CD4-positive, alpha-beta T cell (primary cell): ENCODE results near the gene LEMD2. TPM values are rescaled to one million over a fixed set of nuclear protein-coding genes. Genes with fewer than 3 reads are reported as not detected.

Experiments
- ATAC-seq: fragments of 200-7000 bp; cut with Tn5 transposase; one replicate; pipeline ENCODE4 v1.10.0; 2022; ENCODE audit warnings: mild to moderate bottlenecking; ENCODE audit not compliant: poor library complexity
- CTCF ChIA-PET: fragments of 350-600 bp; sonication (Branson Sonifier 250); formaldehyde crosslinking; loops from one replicate; lab custom pipeline; 2021; ENCODE audit warnings: antibody characterized with exemption, inconsistent platforms; lab: Charles Lee
- POLR2A ChIA-PET: fragments of 350-600 bp; sonication (Branson Sonifier 250); formaldehyde crosslinking; loops from one replicate; lab custom pipeline; 2021; ENCODE audit warnings: antibody characterized with exemption, inconsistent platforms; lab: Charles Lee
- DNase-seq, 14 experiments: peaks; one replicate each; pipeline ENCODE4 v3.0.0-alpha.2; 2013 to 2020; ENCODE audit warnings: mixed read lengths in 2 of 14
- H3K27ac ChIP-seq, 2 donors: one replicate each; pipeline versions ENCODE4 v1.5.1 to v1.7.0; 2013; ENCODE audit warnings: low read length in 2 of 2, low read depth in 1 of 2, mild to moderate bottlenecking in 1 of 2
- H3K27me3 ChIP-seq, 2 experiments: 1 replicate in 1 of 2; 2 replicates in 1 of 2; pipeline versions ENCODE4 v1.6.1 to v1.7.0; 2013; ENCODE audit warnings: low read length in 2 of 2, control low read depth in 1 of 2, mild to moderate bottlenecking in 1 of 2, moderate library complexity in 1 of 2; ENCODE audit not compliant: insufficient read depth in 2 of 2, control insufficient read depth in 1 of 2
- H3K36me3 ChIP-seq: one replicate; pipeline ENCODE4 v1.6.1; 2013; ENCODE audit warnings: low read length, control low read depth; ENCODE audit not compliant: insufficient read depth
- H3K4me1 ChIP-seq: one replicate; pipeline ENCODE4 v1.6.1; 2013; ENCODE audit warnings: low read length, control low read depth; ENCODE audit not compliant: insufficient read depth
- H3K4me3 ChIP-seq: one replicate; pipeline ENCODE4 v1.5.1; 2013; ENCODE audit warnings: mild to moderate bottlenecking, low read length, moderate library complexity
- H3K9me3 ChIP-seq, 2 experiments: 1 replicate in 1 of 2; 2 replicates in 1 of 2; pipeline versions ENCODE4 v1.6.1 to v1.7.0; 2013; ENCODE audit warnings: low read length in 2 of 2, mild to moderate bottlenecking in 2 of 2, control low read depth in 1 of 2, moderate library complexity in 1 of 2; ENCODE audit not compliant: control insufficient read depth in 1 of 2, insufficient read depth in 1 of 2
- H3K27ac Mint-ChIP-seq: one replicate; pipeline ENCODE4 v1.8.0; 2020; ENCODE audit warnings: mixed read lengths
- H3K27me3 Mint-ChIP-seq: one replicate; pipeline ENCODE4 v1.8.0; 2021; ENCODE audit warnings: mixed read lengths
- H3K36me3 Mint-ChIP-seq: one replicate; pipeline ENCODE4 v1.8.0; 2021; ENCODE audit warnings: low read depth, mixed read lengths
- H3K4me1 Mint-ChIP-seq: one replicate; pipeline ENCODE4 v1.8.0; 2021; ENCODE audit warnings: low read depth, mixed read lengths
- H3K4me3 Mint-ChIP-seq: one replicate; pipeline ENCODE4 v1.8.0; 2020; ENCODE audit warnings: mild to moderate bottlenecking, mixed read lengths
- H3K9me3 Mint-ChIP-seq: one replicate; pipeline ENCODE4 v1.8.0; 2020; ENCODE audit warnings: mixed read lengths
- intact Hi-C, 2 experiments: fragments of 100-400 bp; cut with DNase I in 1 of 2; cut with micrococcal nuclease in 1 of 2; formaldehyde crosslinking; loops; one replicate each; pipeline versions ENCODE4 v1.15.1 to v1.9.0; 2023 to 2025; cut with DNase I, micrococcal nuclease
- total RNA-seq, 174 experiments: library from RNA in 2 of 174; stranded (reverse) in 2 of 174; gene quantifications; one replicate each; pipeline ENCODE4 v1.2.3 and lab custom pipeline; 2021 to 2026
- TF ChIP-seq, protein P1 (sequence below): fragments of 200-600 bp; IDR thresholded peaks from one replicate; pipeline ENCODE4 v1.8.0; 2022; ENCODE audit warnings: antibody characterized with exemption, mild to moderate bottlenecking

LEMD2 gene
- total RNA-seq, 2 experiments from 2014 or later = 122 to 124 TPM

DNA sequence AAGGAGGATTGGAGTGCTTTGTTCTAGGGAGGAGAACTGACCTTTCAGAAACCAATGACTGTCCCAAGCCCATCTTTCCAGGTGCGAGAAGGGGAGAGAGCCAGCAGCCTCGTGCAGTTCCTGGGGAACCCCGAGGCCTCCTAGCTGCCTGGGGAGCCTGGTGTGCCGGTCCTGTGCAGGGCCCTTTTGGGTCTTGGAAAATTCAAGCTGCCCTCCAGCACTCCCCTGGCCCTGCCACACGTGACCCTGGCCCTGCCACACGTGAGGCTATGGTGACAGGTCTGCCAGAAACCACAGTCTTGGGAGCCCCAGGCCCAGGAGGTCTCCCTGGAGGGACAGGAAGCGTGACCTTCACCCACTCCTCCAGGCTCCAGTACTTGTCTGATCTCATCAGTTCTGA, 57.9 kb downstream of the LEMD2 start:
- intact Hi-C loops = loop anchor here in 1 of 2 experiments (10.0 kb wide), 1 partner anchor 1314 kb away; no protein-coding TSS in a partner anchor
- Histone ChIP-seq H3K4me1 (no peaks in the 10 kb centered on the region), H3K27ac (no peak overlapping the region), H3K27me3 (no peaks in the 10 kb centered on the region), H3K4me3 (no peak overlapping the region), H3K9me3 (no peaks in the 10 kb centered on the region), H3K36me3 (no peaks in the 10 kb centered on the region)
- CTCF ChIA-PET = no interaction called here
- Mint-ChIP-seq H3K27me3 (no peaks in the 10 kb centered on the region), H3K4me1 (no peaks in the 10 kb centered on the region), H3K9me3 (no peaks in the 10 kb centered on the region), H3K4me3 (no peak overlapping the region), H3K36me3 (no peaks in the 10 kb centered on the region), H3K27ac (no peak overlapping the region)
- POLR2A ChIA-PET = no interaction called here
- DNase-seq = no peak
- no peak for ATAC-seq
- TF ChIP-seq, protein P1, sequence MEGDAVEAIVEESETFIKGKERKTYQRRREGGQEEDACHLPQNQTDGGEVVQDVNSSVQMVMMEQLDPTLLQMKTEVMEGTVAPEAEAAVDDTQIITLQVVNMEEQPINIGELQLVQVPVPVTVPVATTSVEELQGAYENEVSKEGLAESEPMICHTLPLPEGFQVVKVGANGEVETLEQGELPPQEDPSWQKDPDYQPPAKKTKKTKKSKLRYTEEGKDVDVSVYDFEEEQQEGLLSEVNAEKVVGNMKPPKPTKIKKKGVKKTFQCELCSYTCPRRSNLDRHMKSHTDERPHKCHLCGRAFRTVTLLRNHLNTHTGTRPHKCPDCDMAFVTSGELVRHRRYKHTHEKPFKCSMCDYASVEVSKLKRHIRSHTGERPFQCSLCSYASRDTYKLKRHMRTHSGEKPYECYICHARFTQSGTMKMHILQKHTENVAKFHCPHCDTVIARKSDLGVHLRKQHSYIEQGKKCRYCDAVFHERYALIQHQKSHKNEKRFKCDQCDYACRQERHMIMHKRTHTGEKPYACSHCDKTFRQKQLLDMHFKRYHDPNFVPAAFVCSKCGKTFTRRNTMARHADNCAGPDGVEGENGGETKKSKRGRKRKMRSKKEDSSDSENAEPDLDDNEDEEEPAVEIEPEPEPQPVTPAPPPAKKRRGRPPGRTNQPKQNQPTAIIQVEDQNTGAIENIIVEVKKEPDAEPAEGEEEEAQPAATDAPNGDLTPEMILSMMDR = no peak

DNA sequence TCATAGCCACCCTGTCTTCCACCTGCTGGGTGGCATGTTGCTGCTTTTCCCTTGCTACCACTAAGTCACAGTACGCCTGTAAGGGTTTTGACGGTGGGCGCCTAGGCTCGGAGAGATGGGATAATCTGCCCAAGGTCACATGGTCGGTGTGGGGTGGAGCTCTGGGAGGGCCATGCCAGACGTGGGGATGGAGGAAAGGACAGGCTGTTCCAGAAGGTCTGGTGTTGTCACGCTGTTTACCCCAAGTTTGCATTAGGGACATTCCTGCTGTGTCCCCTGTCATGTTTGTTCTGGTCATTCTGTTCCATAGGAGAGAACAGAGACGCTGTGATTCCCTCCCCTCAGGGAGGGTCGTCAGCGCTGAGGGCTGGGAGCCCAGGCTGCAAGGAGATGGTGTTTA, 58.3 kb downstream of the LEMD2 start:
- no peak overlapping the region for H3K4me3 ChIP-seq
- DNase-seq (no peak), ATAC-seq (no peak)
- H3K9me3 ChIP-seq = no peaks in the 10 kb centered on the region
- intact Hi-C loops = loop anchor here in 1 of 2 experiments (10.0 kb wide), 1 partner anchor 1314 kb away; no protein-coding TSS in a partner anchor
- H3K27ac ChIP-seq = no peak overlapping the region
- H3K9me3 Mint-ChIP-seq = no peaks in the 10 kb centered on the region
- H3K36me3 Mint-ChIP-seq = no peaks in the 10 kb centered on the region
- H3K27me3 Mint-ChIP-seq = no peaks in the 10 kb centered on the region
- CTCF ChIA-PET = no interaction called here
- H3K4me1 ChIP-seq = no peaks in the 10 kb centered on the region
- TF ChIP-seq, protein P1 = no peak
- H3K36me3 ChIP-seq = no peaks in the 10 kb centered on the region
- H3K27me3 ChIP-seq = no peaks in the 10 kb centered on the region
- H3K4me1 Mint-ChIP-seq = peaks cover under 1% of the 10 kb centered on the region
- POLR2A ChIA-PET = no interaction called here
- no peak overlapping the region for H3K4me3 Mint-ChIP-seq
- H3K27ac Mint-ChIP-seq = no peak overlapping the region

DNA sequence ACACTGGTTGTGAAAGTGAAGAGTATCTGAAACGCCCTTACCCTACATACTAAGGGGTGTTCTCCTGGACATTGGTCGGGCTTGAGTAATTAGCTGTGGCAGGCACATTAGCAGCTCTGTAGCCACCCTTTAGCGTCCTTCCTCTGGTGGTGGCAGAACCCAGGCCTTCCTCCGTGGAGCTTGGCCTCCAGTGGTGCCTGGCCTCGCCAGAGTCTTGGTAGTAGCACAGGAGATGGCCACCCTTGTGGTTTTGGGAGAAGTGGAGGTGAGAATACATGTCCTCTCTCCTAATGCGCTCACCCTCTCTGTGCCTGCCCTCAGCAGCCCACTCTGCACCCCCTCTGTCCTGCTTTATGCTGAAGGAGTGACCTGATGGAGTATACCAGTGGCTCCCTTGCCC, 59.9 kb downstream of the LEMD2 start:
- TF ChIP-seq, protein P1 = no peak
- no peaks in the 10 kb centered on the region for H3K9me3 ChIP-seq
- intact Hi-C loops = no loop called here
- H3K4me1 Mint-ChIP-seq = peaks cover 14% of the 10 kb centered on the region
- CTCF ChIA-PET = interaction anchor here (0.6 kb wide), 1 partner anchor 264 kb away, joined by 3 read pairs; no protein-coding TSS in a partner anchor
- H3K36me3 ChIP-seq = no peaks in the 10 kb centered on the region
- no peaks in the 10 kb centered on the region for H3K36me3 Mint-ChIP-seq
- DNase-seq (no peak), ATAC-seq (no peak)
- POLR2A ChIA-PET = no interaction called here
- H3K27ac ChIP-seq = no peak overlapping the region
- H3K4me3 Mint-ChIP-seq = no peak overlapping the region
- H3K4me1 ChIP-seq = peaks cover 11% of the 10 kb centered on the region
- no peak overlapping the region for H3K4me3 ChIP-seq
- no peak overlapping the region for H3K27ac Mint-ChIP-seq
- H3K9me3 Mint-ChIP-seq = no peaks in the 10 kb centered on the region
- no peaks in the 10 kb centered on the region for H3K27me3 ChIP-seq
- H3K27me3 Mint-ChIP-seq = no peaks in the 10 kb centered on the region
